BLaER1 (cell line): ENCODE results near the gene RICTOR.

Experiments
- H3K27ac ChIP-seq: shearing (Covaris generic); formaldehyde crosslinking; 2 replicates; pipeline ENCODE4 v1.8.1; 2022
- H3K27me3 ChIP-seq: shearing (Covaris generic); formaldehyde crosslinking; 2 replicates; pipeline ENCODE4 v1.8.1; 2022
- H3K36me3 ChIP-seq: shearing (Covaris generic); formaldehyde crosslinking; 2 replicates; pipeline ENCODE4 v1.8.1; 2022
- H3K4me1 ChIP-seq: shearing (Covaris generic); formaldehyde crosslinking; 2 replicates; pipeline ENCODE4 v1.8.1; 2022
- H3K4me2 ChIP-seq: shearing (Covaris generic); formaldehyde crosslinking; 2 replicates; pipeline ENCODE4 v1.8.1; 2022
- H3K4me3 ChIP-seq: shearing (Covaris generic); formaldehyde crosslinking; 2 replicates; pipeline ENCODE4 v1.8.1; 2022
- H3K9ac ChIP-seq: shearing (Covaris generic); formaldehyde crosslinking; 2 replicates; pipeline ENCODE4 v1.8.1; 2022
- H3K9me3 ChIP-seq: shearing (Covaris generic); formaldehyde crosslinking; 2 replicates; pipeline ENCODE4 v1.8.1; 2022
- H4K20me1 ChIP-seq: shearing (Covaris generic); formaldehyde crosslinking; 2 replicates; pipeline ENCODE4 v1.8.1; 2022
- Cebpa-rat ChIP-seq: shearing (Covaris generic); IDR thresholded peaks from 2 replicates; pipeline ENCODE4 v1.8.1; 2022

Gene RICTOR

DNA sequence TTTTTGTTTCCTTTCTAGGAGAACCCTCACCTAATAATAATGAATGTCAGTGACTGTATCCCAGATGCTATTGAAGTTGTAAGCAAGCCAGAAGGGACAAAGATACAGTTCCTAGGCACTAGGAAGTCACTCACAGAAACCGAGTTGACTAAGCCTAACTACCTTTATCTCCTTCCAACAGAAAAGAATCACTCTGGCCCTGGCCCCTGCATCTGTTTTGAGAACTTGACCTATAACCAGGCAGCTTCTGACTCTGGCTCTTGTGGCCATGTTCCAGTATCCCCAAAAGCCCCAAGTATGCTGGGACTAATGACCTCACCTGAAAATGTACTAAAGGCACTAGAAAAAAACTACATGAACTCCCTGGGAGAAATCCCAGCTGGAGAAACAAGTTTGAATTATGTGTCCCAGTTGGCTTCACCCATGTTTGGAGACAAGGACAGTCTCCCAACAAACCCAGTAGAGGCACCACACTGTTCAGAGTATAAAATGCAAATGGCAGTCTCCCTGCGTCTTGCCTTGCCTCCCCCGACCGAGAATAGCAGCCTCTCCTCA is 141.3 kb downstream of the RICTOR start:
- no peak overlapping the region for H3K4me2 ChIP-seq
- H3K36me3 ChIP-seq = peaks cover 11% of the 10 kb centered on the region; the same call in 1 of the 2 replicates

DNA sequence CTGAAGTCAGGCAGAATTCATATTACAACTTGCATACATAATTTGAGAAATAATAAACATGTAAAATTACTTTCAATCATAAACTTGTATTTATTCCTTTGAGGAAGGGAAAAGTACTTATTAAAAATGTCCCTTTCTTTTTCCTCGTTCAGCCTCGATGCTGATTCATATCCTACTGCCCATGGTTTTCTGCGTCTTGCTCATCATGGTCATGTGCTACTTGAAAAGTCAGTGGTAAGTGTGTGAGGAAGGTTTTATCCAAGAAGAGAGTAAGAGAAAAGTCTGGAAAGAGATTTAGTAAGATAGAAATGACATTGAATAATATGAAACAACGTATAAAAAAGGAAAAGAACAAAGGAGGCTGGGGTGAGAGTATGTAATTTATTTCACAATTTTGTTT is 142.5 kb downstream of the RICTOR start:
- no peak overlapping the region for H3K27ac ChIP-seq
- no peaks in the 10 kb centered on the region for H3K27me3 ChIP-seq

More for the DNA sequence above, 141.3 kb downstream of the RICTOR start:
- no peak overlapping the region for H3K9ac ChIP-seq
- no peaks in the 10 kb centered on the region for H4K20me1 ChIP-seq
- H3K27me3 ChIP-seq = no peaks in the 10 kb centered on the region
- no peaks in the 10 kb centered on the region for H3K9me3 ChIP-seq
- H3K27ac ChIP-seq = no peak overlapping the region
- no peak for TF ChIP-seq Cebpa-rat
- H3K4me1 ChIP-seq = no peaks in the 10 kb centered on the region
- no peak overlapping the region for H3K4me3 ChIP-seq

GRCh38 chr5:38929838-38930237 is 144.4 kb downstream of the RICTOR start:
- Histone ChIP-seq H3K27ac (no peak overlapping the region), H3K4me1 (no peaks in the 10 kb centered on the region), H4K20me1 (no peaks in the 10 kb centered on the region), H3K4me3 (no peak overlapping the region), H3K9ac (no peak overlapping the region), H3K27me3 (no peaks in the 10 kb centered on the region), H3K9me3 (peaks cover 9% of the 10 kb centered on the region), H3K4me2 (no peak overlapping the region), H3K36me3 (no peaks in the 10 kb centered on the region)
- no peak for TF ChIP-seq Cebpa-rat

More for the DNA sequence above, 142.5 kb downstream of the RICTOR start:
- Histone ChIP-seq H4K20me1 (no peaks in the 10 kb centered on the region), H3K4me1 (no peaks in the 10 kb centered on the region), H3K4me3 (no peak overlapping the region), H3K9ac (no peak overlapping the region), H3K4me2 (no peak overlapping the region), H3K9me3 (peaks cover 9% of the 10 kb centered on the region), H3K36me3 (peaks cover 4% of the 10 kb centered on the region; the same call in 1 of the 2 replicates)
- TF ChIP-seq Cebpa-rat = no peak

- no peaks in the 10 kb centered on the region for H3K27me3 ChIP-seq
- no peaks in the 10 kb centered on the region for H4K20me1 ChIP-seq
- H3K27ac ChIP-seq = no peak overlapping the region
- H3K9me3 ChIP-seq = peaks cover 9% of the 10 kb centered on the region
- no peaks in the 10 kb centered on the region for H3K4me1 ChIP-seq
- no peaks in the 10 kb centered on the region for H3K36me3 ChIP-seq
- H3K4me2 ChIP-seq = no peak overlapping the region
- TF ChIP-seq Cebpa-rat = no peak
- no peak overlapping the region for H3K9ac ChIP-seq
- no peak overlapping the region for H3K4me3 ChIP-seq
These were observed 146.7 kb downstream of the RICTOR start for GRCh38 chr5:38927470-38927869.

DNA sequence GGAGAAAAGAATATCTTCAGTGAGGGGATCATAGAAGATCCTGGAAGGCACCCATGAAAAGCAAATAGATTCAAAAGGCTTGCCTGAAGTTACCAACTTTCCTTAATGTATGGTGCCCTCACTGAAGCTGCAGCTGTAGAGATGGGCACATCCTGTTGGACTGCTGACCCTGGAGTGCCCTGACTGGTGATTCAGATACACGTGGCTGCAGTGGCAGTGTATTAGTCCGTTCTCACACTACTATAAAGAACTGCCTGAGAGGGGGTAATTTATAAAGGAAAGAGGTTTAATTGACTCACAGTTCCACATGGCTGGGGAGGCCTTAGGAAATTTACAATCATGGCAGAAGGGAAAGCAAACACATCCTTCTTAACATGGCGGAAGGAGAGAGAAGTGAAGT is 148.1 kb downstream of the RICTOR start:
- Histone ChIP-seq H3K4me1 (no peaks in the 10 kb centered on the region), H3K9me3 (peaks cover 9% of the 10 kb centered on the region), H3K4me3 (no peak overlapping the region), H4K20me1 (no peaks in the 10 kb centered on the region), H3K27me3 (no peaks in the 10 kb centered on the region), H3K4me2 (no peak overlapping the region), H3K27ac (no peak overlapping the region), H3K9ac (no peak overlapping the region), H3K36me3 (no peaks in the 10 kb centered on the region)
- TF ChIP-seq Cebpa-rat = no peak

GRCh38 chr5:38925154-38925925 is 148.9 kb downstream of the RICTOR start:
- no peaks in the 10 kb centered on the region for H4K20me1 ChIP-seq
- peaks cover 9% of the 10 kb centered on the region for H3K9me3 ChIP-seq
- H3K4me2 ChIP-seq = no peak overlapping the region
- no peaks in the 10 kb centered on the region for H3K36me3 ChIP-seq
- no peaks in the 10 kb centered on the region for H3K4me1 ChIP-seq
- no peak for TF ChIP-seq Cebpa-rat
- no peaks in the 10 kb centered on the region for H3K27me3 ChIP-seq
- no peak overlapping the region for H3K9ac ChIP-seq
- no peak overlapping the region for H3K4me3 ChIP-seq
- H3K27ac ChIP-seq = no peak overlapping the region

DNA sequence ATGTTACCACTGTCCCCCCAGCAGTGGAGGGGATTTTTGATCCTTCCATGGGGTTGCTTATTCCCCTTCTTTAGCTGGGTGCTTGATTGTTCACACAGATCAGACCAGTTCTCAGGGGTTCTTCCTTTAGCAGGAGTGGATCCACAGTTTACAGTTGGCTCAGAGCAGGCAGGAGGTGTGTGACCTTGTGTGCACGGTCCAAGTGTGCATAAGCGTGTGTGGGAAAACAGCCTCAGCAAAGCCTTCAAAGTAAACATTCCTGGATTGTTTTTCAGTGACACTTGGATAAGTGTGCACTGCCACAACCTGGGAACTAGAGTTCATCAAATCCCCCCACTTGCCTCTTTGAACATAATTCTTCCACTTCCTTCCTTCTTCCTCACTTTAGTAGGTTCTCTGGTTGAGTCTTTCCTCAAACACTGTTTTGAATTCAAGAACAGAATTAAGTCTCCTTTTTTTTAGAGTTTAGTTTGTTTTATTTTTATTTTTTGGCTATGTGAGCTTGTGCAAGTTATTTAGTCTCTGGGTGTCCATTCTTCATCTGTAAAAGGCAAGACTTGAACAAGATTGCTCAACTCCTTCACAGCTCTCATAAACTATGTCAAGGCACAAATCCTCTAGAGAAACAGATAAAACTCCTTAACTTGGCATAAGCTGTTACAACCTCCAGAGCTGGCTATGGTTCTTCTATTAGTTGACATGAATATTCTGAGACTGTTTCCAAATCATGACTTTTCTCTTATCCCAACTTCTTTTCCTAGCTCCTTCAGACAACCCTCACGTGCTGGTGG is 150.3 kb downstream of the RICTOR start:
- no peaks in the 10 kb centered on the region for H3K4me1 ChIP-seq
- peaks cover 9% of the 10 kb centered on the region for H3K9me3 ChIP-seq
- no peaks in the 10 kb centered on the region for H3K27me3 ChIP-seq
- H4K20me1 ChIP-seq = no peaks in the 10 kb centered on the region
- no peak overlapping the region for H3K27ac ChIP-seq
- TF ChIP-seq Cebpa-rat = no peak
- no peak overlapping the region for H3K4me3 ChIP-seq
- H3K4me2 ChIP-seq = no peak overlapping the region
- no peak overlapping the region for H3K9ac ChIP-seq
- no peaks in the 10 kb centered on the region for H3K36me3 ChIP-seq

DNA sequence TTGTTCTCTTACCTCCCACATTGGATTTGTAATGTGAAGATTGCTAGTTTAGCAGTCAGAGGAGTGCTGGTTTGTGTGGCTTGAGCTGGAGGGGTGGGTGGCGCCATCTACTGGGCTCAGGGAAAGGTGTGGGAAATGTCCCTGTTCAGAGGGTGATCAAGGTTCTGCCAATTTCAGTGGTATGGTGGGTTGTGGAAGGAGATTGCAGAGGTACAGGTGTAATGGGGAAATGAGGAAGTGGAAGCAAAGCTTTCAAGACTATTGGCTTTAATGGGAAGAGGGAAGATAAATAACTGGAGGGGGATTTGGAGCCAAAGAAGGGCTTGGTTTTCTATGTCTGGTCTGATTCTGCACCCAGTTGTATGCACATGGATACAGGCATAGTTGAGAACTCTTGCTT is 152.0 kb downstream of the RICTOR start:
- no peaks in the 10 kb centered on the region for H3K27me3 ChIP-seq
- H3K36me3 ChIP-seq = no peaks in the 10 kb centered on the region
- no peak for TF ChIP-seq Cebpa-rat
- H3K4me1 ChIP-seq = no peaks in the 10 kb centered on the region
- H3K9me3 ChIP-seq = peaks cover 4% of the 10 kb centered on the region
- no peak overlapping the region for H3K4me3 ChIP-seq
- no peak overlapping the region for H3K27ac ChIP-seq
- no peak overlapping the region for H3K4me2 ChIP-seq
- H3K9ac ChIP-seq = no peak overlapping the region
- H4K20me1 ChIP-seq = no peaks in the 10 kb centered on the region

GRCh38 chr5:38921174-38921573 is 153.0 kb downstream of the RICTOR start:
- TF ChIP-seq Cebpa-rat = no peak
- H3K9me3 ChIP-seq = no peaks in the 10 kb centered on the region
- H3K4me2 ChIP-seq = no peak overlapping the region
- no peaks in the 10 kb centered on the region for H3K27me3 ChIP-seq
- no peaks in the 10 kb centered on the region for H3K36me3 ChIP-seq
- no peak overlapping the region for H3K27ac ChIP-seq
- no peak overlapping the region for H3K9ac ChIP-seq
- H4K20me1 ChIP-seq = no peaks in the 10 kb centered on the region
- no peaks in the 10 kb centered on the region for H3K4me1 ChIP-seq
- no peak overlapping the region for H3K4me3 ChIP-seq

GRCh38 chr5:38916802-38917201 is 157.4 kb downstream of the RICTOR start:
- no peak overlapping the region for H3K4me3 ChIP-seq

More at GRCh38 chr5:38916802-38917201, 157.4 kb downstream of the RICTOR start:
- Histone ChIP-seq H3K27me3 (no peaks in the 10 kb centered on the region), H3K9me3 (no peaks in the 10 kb centered on the region), H3K9ac (no peak overlapping the region), H3K27ac (no peak overlapping the region), H4K20me1 (no peaks in the 10 kb centered on the region), H3K36me3 (no peaks in the 10 kb centered on the region), H3K4me1 (no peaks in the 10 kb centered on the region), H3K4me2 (no peak overlapping the region)
- no peak for TF ChIP-seq Cebpa-rat
